ENCODE data around the gene CEACAM16.
"Not testable (repeated sequence)": the region's sequence is repeated elsewhere in the genome, so short reads cannot be mapped to it uniquely, and the experiment has no call there.

Gene CEACAM16

GRCh38 chr19:44675521-44675920 lies 23.4 kb upstream of the CEACAM16 start:
- FAIRE-seq = no peak
- no peak for DNase-seq (ENCODE audit: low spot score)

- DNase-seq (ENCODE audit: low spot score) = peak; percentile 66
- FAIRE-seq = no peak
Observed at GRCh38 chr19:44677019-44677811, 21.7 kb upstream of the CEACAM16 start.

- no peak for DNase-seq (ENCODE audit: low spot score)
- FAIRE-seq = no peak
Observed at GRCh38 chr19:44680536-44680935, 18.4 kb upstream of the CEACAM16 start.

- FAIRE-seq (no peak), DNase-seq (ENCODE audit: low spot score) (no peak)
Observed at GRCh38 chr19:44681992-44682790, 16.8 kb upstream of the CEACAM16 start.

- DNase-seq (ENCODE audit: low spot score) = no peak
- FAIRE-seq = no peak
Observed at GRCh38 chr19:44682807-44683206, 16.1 kb upstream of the CEACAM16 start.

GRCh38 chr19:44683434-44684210 lies 15.3 kb upstream of the CEACAM16 start:
- DNase-seq (ENCODE audit: low spot score) = no peak
- no peak for FAIRE-seq

GRCh38 chr19:44684396-44684795 lies 14.6 kb upstream of the CEACAM16 start:
- not testable (repeated sequence) for FAIRE-seq; DNase-seq (ENCODE audit: low spot score)

- DNase-seq (ENCODE audit: low spot score) = peak; percentile 68
Observed at GRCh38 chr19:44684892-44685863, 13.8 kb upstream of the CEACAM16 start.

GRCh38 chr19:44685877-44686276 lies 13.1 kb upstream of the CEACAM16 start:
- DNase-seq (ENCODE audit: low spot score) = no peak
- FAIRE-seq = no peak

More at GRCh38 chr19:44684892-44685863, 13.8 kb upstream of the CEACAM16 start:
- no peak for FAIRE-seq

GRCh38 chr19:44686896-44687295 lies 12.1 kb upstream of the CEACAM16 start:
- FAIRE-seq (no peak), DNase-seq (ENCODE audit: low spot score) (no peak)

- FAIRE-seq = no peak
- DNase-seq (ENCODE audit: low spot score) = no peak
Observed at GRCh38 chr19:44687888-44688287, 11.1 kb upstream of the CEACAM16 start.

- DNase-seq (ENCODE audit: low spot score) (peak; percentile 70), FAIRE-seq (no peak)
Observed at GRCh38 chr19:44689290-44690130, 9.4 kb upstream of the CEACAM16 start.

GRCh38 chr19:44690131-44690440 lies 8.9 kb upstream of the CEACAM16 start:
- DNase-seq (ENCODE audit: low spot score) (no peak), FAIRE-seq (no peak)

GRCh38 chr19:44692379-44692721 lies 6.6 kb upstream of the CEACAM16 start:
- DNase-seq (ENCODE audit: low spot score) (no peak), FAIRE-seq (no peak)

- no peak for FAIRE-seq
- no peak for DNase-seq (ENCODE audit: low spot score)
Observed at GRCh38 chr19:44694184-44694579, 4.8 kb upstream of the CEACAM16 start.

- no peak for DNase-seq (ENCODE audit: low spot score)
- FAIRE-seq = no peak
Observed at GRCh38 chr19:44696939-44697669, 1.8 kb upstream of the CEACAM16 start.

GRCh38 chr19:44697670-44698034 lies 1.3 kb upstream of the CEACAM16 start:
- FAIRE-seq (no peak), DNase-seq (ENCODE audit: low spot score) (no peak)

GRCh38 chr19:44700547-44700946 lies 1.6 kb downstream of the CEACAM16 start:
- DNase-seq (ENCODE audit: low spot score) (no peak), FAIRE-seq (no peak)

- no peak for DNase-seq (ENCODE audit: low spot score)
- no peak for FAIRE-seq
Observed at GRCh38 chr19:44701228-44701627, 2.3 kb downstream of the CEACAM16 start.
